AG08396 (cell line): ENCODE results near the gene GSTO1.
"Not testable (repeated sequence)": the region's sequence is repeated elsewhere in the genome, so short reads cannot be mapped to it uniquely, and the experiment has no call there.

Experiments
- DNase-seq: peaks from one replicate; pipeline ENCODE4 v3.0.0; 2012; ENCODE audit warnings: low spot score, mixed read lengths

The GSTO1 gene

DNA sequence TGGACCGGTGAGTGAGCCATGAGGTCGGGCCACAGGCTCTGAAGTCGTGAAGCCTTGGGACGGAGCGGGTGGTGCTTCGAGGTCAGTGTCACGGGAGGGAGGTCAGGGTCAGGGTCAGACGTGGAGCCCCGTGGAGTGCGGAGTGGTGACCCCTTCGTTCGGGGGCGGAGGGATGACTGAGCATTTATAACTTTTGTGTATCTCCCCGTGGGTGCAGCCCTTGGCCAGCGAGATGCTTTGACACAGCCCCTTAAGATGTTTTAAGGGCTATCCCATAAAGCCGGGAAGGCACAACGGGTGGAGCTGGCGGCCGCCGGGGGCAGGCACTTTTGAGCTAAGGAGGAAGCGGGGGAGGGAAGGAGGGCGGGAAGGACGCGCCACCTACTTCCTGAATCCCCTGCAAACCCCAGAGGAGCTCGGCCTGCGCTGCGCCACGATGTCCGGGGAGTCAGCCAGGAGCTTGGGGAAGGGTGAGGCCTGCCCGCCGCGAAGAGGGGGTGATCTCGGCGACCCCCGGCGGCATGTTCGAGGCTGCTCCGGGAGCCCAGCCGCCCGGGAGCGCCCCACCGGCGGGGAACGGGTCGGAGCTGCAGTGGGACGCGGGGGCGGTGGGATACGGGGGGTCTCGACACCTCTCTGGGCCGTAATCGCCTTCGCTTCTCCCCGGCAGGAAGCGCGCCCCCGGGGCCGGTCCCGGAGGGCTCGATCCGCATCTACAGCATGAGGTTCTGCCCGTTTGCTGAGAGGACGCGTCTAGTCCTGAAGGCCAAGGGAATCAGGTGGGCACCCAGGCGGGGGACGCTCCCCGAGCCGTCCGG, at the start of gene GSTO1:
GSTO1 (plus strand) TSS at position 400 of the 818 bp plus-strand sequence; CDS start at position 437, 37 bp downstream.
- peak; percentile 83 for DNase-seq

DNA sequence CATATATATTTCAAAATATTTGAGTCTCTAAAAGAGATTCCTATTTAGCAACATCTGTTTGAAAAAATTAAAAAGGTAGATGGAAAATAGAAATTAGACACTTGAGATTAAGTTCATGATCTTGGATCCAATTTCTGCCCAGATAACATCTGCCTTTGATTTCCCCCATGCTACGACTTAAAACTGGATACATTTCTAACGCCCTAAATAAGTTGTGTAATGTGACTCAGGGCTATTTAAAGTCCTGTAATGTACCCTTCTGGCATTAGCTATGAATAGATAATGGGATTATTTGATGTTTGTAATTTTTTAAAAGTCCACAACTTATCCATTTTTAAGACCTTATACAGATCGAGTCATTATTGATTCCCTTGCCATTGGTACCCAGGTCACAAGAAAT, 46.0 kb upstream of the GSTO1 start:
- no peak for DNase-seq

DNA sequence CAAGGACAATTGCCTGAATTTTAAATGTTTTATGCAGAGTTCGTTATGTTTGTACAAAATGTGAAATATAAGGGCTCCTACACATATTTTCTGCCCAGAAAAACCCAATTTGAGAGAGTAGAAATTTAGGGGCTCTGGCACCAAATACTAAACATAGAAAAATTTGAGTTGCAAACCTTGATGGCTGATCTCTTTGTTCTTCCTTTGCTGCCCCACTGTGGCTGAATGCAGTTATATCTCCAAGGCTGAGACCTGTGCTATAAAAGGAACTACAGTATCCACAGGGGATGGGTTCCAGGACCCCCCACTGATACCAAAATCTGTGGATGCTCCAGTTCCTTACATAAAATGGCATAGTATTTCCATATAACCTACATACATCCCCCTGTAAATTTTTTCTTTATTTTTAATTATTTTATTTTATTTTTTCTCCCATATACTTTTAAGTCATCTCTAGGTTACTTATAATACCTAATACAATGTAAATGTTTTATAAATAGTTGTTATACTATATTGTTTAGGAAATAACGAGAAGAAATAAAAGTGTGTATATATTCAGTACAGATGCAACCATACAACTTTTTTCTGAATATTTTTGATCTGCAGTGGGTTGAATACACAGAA, 45.0 kb upstream of the GSTO1 start:
- peak; percentile 46 for DNase-seq

DNA sequence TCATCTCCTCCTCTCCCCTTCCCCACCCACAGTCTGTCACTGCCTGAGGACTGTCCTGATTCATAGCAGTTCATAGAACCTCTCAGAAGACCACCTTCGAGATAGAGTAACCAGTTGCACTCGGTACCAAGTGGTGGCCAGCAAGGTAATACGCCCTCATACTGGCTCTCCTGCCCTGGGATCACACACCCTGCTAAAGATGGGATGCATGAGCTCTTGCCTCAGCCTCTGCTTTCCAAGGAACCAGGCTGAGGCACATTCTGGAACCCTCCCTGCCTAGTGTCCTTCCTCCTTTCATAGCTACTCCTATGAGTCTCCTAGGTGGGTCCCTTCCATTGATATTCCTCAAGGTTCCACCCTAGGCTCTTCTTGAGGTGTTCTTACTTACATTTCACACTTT, 38.1 kb upstream of the GSTO1 start:
- no peak for DNase-seq

DNA sequence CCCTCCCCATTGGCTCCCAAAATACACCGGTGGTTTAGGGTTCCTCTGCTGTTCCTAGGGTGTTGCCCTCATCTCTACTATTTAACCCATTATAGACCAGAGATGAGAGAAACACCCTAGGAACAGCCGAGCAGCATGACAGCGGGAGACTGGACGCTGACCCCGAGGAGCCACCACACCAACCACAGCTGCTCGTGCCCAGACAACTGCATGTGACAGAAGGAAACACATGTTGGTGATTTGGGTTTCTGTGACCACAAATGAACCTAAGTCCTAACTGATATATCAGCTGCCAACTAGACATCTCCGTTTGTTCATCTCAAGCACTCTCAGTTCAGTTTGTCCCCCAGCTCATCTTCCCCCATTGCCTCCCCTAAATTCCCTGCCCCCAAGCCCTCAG, 35.9 kb upstream of the GSTO1 start:
- no peak for DNase-seq

DNA sequence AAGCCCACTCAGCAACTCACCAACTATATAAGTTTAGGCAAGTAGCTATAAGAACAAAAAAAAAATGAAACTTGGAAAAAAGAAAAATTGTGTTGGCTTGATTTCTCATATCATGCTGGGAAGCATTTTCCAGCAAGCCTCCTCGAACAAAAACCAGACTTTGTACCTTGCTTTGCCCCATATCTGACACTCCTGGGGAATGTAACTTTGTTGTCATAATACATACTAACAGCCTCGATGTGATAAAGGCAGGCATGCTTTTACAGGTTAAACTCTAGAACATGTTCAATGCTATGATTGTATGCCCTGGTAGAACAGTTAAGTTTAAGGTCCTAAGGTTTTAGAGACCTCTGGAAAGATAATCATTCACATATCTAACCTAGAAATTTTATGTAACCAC, 34.2 kb upstream of the GSTO1 start:
- no peak for DNase-seq

DNA sequence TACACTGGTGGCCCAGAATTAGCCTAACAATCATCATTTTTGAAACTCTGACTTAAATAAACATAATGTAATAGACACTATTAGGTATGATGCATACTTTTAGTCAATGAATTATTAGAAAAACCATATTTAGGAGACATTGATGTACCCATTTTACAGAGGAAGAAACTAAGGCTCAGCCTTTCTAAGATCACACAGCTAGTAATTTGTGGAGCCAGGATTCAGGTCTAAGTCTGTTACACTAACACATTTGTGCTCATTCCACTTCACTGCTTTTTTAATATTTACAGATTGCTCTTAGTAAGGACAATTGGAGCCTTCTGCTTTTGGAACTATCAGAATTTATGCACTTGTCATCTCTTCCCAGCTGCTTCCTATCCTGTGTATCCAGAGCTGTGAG, 31.4 kb upstream of the GSTO1 start:
- no peak for DNase-seq

DNA sequence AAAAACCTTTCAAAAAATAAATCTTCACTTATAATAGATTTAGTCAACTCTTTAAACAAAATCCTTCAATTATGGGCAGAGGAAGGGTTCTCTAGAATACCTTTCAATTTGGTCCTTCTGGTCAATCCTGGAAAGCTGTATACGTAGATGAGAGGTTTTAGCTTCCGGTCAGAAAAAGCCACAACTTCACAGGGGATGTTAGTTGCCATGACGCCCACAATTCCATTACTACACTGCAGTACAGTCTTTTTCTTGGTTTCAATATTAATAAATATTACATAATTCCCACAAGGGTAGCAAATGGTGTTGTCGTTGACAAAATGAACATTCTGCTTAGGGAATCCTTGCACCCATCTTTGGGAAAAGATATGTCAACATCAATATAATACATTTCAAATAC, 24.2 kb upstream of the GSTO1 start:
- no peak for DNase-seq

DNA sequence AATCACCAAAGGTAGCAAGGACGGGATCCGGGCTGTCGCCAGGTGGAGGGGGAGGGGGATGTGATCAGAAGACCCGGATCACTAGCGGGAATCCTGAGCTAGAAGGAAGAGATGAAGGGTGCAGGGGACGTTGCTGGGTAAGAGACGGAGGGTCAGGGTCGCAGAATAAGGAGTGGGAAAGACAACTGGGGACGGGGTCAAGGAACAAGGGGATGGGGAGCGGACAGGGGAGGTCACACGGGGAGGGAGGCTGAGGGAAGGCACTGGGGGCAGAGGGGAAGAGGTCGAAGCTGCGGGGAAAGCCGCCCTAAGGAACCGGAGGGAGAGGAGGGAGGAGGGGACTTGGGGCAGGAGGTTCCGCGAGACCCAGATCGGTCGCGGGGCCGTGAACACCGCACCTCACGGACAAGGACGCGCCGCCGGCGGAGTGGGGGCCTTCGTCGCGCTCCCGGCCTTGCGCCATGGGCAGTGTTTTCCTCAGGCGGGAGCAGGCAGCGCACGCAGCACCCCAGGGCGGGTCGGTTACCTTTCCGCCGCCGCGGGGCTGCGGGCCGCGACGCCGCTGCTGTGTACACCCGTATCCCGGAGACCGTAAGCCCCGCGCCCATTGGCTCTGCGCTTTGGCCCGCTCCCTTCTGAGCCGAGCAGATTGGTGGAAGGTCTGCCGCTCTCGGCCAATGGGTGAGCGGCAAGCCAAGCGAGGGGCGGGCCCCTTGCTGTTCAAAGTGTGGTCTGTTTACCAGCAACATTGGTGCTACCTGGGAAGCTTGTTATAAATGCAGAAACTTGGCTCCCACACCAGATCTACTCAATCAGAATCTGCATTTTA, 22.7 kb upstream of the GSTO1 start, which contains the start of gene CFAP43:
CFAP43 (minus strand) TSS at position 581 of the 829 bp plus-strand sequence; CDS start at position 463, 118 bp downstream.
- DNase-seq = peak; percentile 100

DNA sequence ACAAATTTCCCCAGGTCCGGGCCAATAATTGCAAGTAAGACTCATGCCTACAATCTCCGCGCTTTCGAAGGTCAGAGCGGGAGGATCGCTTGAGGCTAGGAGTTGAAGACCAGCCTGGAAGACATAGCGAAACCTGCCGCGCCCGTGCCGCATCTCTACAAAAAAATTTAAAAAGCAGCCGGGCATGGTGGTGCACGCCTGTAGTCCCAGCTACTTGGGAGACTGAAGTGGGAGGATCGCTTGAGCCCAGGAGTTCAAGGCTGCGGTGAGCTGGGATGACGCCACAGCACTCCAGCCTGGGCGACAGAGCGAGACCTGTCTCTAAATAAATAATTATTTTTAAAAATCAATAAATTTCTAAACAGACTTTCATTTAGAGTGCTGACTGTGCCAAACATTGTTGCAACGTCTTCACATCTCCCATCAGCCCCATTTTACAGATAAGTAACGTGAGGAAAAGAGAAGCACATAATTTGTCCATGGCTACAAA, 22.0 kb upstream of the GSTO1 start:
- no peak for DNase-seq

DNA sequence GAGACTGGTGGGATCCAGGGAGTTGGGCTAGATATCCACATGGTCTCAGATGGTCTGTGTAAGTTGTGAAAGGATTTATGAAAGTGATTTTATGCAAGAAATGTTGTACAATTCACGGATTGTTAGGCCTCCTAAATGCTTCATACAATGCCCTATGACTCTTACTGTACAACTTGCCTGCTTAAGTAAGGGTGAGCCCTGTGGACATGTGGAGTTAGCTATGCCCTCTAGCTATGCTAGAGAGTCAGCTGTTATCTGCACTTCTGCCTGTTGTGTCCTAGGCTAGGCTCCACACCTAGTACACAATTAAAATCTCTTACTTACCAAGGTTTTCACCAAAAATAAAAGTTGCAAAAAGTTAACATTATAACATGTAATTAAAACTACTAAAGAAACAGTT, 20.9 kb upstream of the GSTO1 start:
- DNase-seq = no peak

DNA sequence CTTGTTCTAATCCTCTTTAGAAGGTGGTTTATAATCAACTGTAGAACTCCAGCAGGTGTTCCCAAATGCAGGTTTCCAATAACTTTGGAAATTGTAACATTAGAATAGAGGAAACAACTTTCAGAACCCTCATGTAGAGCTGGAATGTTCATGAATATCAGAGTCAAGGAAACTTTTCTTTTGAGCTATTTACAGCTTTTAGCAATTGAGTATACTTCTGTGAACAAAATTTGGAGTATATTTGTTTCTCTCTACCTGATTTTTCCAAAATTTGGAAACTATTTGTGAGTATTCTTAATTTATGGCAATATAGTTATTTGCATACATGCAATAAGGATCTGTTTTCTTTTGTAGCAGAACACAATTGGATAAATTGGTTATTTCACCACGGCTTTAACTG, 19.8 kb upstream of the GSTO1 start:
- no peak for DNase-seq

DNA sequence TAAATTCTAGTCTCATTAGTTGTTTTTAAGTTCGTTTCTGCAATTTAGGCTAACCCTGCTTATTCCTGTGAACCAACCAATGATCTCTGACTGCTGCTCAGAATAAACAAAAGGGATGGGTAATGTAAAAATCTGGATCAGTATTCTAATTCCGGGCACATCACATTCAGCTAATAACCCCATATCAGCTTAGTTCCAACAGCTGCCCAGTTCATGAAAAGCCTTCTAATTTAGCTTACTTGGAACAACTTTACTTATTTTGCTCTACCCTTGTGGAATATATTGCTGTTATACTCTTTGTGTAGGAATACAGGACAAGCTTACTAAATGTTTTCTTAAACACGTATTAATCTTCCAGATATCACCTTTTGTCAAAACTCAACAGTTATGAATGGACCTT, 18.9 kb upstream of the GSTO1 start:
- DNase-seq = no peak

DNA sequence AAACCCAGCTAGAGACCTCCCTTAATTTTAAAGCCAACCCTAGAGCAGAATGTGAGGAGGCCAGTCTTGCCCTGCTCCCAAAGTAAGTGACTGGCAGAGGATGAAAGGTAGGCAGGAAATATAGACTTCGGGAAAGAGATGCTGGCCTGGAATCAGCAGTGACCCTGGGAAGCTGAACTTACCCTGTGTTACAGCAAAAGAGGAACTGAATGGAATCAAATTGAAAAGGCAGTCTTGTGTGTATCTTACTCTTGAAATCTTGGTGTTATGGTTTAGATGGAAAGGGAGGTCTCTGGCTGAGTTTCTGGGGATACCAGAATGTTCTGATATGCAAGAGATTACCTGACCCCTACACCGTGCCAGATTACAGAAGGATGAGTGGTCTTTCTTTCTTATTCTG, 14.6 kb upstream of the GSTO1 start:
- no peak for DNase-seq

DNA sequence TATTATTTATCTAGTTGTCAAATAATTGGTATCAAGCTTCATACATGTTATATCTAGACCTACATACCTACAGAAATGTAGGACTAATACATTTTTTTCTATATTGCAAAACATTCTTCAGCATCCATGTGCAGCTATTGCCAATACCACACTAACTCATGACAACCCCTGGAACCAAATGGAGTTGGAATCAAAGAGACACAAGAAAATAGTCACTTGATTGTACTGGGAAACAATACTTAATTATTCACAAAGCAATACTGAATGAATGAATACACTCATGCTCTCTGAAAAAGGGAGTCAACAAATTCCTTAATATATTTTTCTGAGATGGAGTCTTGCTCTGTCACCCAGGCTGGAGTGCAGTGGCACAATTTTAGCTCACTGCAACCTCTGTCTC, 12.1 kb upstream of the GSTO1 start:
- DNase-seq = no peak

DNA sequence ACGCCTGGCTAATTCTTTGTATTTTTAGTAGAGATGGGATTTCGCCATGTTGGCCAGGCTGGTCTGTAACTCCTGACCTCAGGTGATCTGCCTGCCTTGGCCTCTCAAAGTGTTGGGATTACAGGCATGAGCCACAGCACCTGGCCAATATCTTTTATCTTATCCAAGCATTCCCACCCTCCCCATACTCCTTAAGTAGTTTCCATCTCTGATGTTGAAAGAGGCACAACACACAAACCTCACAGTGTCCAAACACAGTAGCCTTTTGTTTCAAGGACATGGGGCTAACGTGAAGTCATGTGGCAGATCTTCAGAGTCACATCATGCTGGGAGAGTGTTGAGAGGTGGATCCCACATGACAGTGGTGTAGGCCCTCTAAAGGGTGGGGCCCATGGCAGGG, 11.7 kb upstream of the GSTO1 start:
- not testable (repeated sequence) for DNase-seq

DNA sequence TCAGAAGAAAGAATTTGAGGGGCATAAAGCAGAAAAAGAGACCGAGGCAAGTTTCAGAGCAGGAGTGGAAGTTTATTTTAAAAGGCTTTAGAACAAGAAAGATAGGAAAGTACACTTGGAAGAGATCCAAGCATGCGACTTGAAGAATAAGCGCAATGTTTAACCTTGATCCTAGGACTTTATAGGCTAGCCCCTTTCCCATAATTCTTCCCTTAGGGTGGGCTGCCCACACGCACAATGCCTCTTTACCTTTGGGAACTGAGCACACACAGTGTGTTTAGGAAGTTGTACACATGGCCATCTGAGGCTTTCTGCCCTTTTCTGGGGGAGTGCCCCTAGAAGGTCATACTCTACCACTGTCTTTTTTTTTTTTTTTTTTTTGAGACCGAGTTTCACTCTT, 11.2 kb upstream of the GSTO1 start:
- no peak for DNase-seq

DNA sequence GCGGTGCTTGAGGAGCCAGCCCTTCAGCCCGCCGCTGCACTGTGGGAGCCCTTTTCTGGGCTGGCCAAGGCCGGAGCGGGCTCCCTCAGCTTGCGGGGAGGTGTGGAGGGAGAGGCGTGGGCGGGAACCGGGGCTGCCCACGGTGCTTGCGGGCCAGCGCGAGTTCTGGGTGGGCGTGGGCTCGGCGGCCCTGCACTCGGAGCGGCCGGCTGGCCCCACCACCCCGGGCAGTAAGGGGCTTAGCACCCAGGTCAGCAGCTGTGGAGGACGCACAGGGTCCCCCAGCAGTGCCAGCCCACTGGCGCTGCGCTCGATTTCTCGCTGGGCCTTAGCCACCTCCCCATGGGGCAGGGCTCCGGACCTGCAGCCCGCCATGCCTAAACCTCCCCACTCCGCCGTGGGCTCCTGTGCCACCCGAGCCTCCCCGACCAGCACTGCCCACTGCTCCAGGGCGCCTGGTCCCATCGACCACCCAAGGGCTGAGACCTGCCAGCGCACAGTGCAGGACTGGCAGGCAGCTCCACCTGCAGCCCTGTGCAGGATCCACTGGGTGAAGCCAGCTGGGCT, 9.5 kb upstream of the GSTO1 start:
- no peak for DNase-seq

DNA sequence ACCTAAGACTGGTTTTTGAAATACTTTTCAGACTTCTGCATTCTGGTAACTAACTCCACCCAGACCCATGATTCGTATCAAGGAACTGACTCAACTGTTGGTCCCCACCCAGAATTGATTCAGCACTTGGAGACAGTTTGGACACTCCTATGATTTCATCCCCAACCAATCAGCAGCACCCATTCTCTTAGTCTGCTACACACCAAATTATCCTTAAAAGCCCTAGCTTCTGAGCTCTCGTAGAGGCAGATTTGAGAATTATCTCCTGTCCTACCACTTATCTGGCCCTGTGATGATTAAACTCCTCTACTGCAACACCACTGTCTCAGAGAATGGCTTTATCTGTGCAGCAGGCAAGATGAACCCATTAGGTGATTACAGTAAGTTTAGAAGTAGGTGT, 7.7 kb upstream of the GSTO1 start:
- DNase-seq = peak; percentile 73

DNA sequence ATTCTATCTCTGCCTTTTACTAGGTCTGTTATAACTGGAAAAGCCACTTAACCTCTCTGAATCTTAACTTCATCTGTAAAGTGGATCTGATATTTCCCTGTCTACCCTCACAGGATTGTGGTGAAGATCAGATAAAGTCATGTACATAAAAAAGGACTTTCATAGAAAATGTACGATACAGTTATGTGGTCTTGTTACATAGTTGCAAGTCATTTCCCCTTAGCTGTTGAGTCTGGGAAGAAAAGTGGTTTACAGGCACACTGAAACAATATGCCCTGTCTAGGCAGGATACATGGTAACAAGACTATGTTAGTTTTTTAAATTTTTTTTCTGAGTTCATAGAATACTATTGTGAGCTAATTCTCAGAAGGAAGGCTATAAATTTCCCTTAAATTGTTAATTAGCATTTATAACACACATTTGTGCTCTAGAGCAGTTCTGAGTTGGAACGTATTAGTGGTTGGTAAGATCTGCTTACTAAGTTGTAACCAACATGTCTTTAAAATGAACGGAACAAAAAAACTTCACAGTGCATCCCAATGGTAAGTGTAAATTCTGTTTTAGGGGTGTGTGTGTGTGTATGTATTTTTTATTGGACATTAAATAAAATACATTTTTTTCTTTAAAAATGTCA, 7.1 kb upstream of the GSTO1 start:
- DNase-seq = no peak

DNA sequence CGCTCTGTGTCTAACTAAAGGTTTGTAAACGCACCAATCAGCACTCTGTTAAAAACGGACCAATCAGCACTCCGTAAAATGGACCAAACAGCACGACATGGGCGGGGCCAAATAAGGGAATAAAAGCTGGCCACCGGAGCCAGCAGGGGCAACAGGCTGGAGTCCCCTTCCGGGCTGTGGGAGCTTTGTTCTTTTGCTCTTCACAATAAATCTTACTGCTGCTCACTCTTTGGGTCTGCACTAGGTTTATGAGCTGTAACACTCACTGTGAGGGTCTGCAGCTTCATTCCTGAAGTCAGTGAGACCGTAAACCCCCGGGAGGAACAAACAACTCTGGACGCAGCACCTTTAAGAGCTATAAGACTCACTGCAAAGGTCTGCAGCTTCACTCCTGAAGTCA, 5.8 kb upstream of the GSTO1 start:
- not testable (repeated sequence) for DNase-seq

DNA sequence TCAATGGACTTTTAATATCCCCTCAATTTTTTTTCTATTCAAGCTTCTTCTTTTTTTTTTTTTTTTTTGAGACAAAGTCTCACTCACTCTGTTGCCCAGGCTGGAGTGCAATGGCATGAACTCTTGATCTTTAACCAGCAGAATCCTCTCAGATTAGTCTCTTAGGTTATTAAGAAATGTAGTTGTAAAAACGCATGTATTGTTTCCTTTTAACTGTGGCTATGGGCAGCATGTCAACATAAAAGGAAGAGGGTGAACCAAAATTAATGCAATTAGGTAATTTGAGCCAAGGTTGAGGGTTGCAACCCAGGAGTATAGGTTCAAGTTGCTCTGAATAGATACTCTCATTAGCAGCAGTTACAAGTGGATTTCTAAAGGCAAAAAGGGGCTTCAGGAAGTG, 4.3 kb upstream of the GSTO1 start:
- DNase-seq = no peak
